AG09309 (cell line): ENCODE measurements around the gene MCTP1.
"Not testable (repeated sequence)": the region's sequence is repeated elsewhere in the genome, so short reads cannot be mapped to it uniquely, and the experiment has no call there.

Experiments used
- DNase-seq: peaks from one replicate; pipeline ENCODE4 v3.0.0-alpha.2; 2010; ENCODE audit warnings: low read depth
- H3K4me3 ChIP-seq: 2 replicates; pipeline ENCODE4 v1.5.1; 2011; ENCODE audit warnings: mild to moderate bottlenecking, low read depth, low read length, moderate library complexity; ENCODE audit not compliant: control insufficient read depth
- CTCF ChIP-seq: IDR thresholded peaks from 2 replicates; pipeline ENCODE4 v1.5.1; 2011; ENCODE audit warnings: mild to moderate bottlenecking, low read depth, low read length, inconsistent platforms; ENCODE audit not compliant: insufficient read depth, control insufficient read depth; ENCODE audit errors: missing control alignments

MCTP1 gene

GRCh38 chr5:95153511-95153910, 131.4 kb downstream of the MCTP1 start:
- no peak for DNase-seq
- TF ChIP-seq CTCF, result no peak
- no peak overlapping the region for H3K4me3 ChIP-seq

GRCh38 chr5:95152535-95152934, 132.4 kb downstream of the MCTP1 start:
- no peak overlapping the region for H3K4me3 ChIP-seq
- DNase-seq, result no peak
- TF ChIP-seq CTCF, result no peak

GRCh38 chr5:95152131-95152530, 132.8 kb downstream of the MCTP1 start:
- no peak for TF ChIP-seq CTCF
- no peak for DNase-seq
- no peak overlapping the region for H3K4me3 ChIP-seq

- no peak overlapping the region for H3K4me3 ChIP-seq
- no peak for TF ChIP-seq CTCF
- DNase-seq, result no peak
These were observed 133.2 kb downstream of the MCTP1 start for GRCh38 chr5:95151694-95152093.

- TF ChIP-seq CTCF, result no peak
- no peak overlapping the region for H3K4me3 ChIP-seq
- no peak for DNase-seq
These were observed 135.5 kb downstream of the MCTP1 start for GRCh38 chr5:95149387-95149786.

- TF ChIP-seq CTCF, result no peak
- H3K4me3 ChIP-seq, result no peak overlapping the region
- DNase-seq, result no peak
These were observed 136.4 kb downstream of the MCTP1 start for GRCh38 chr5:95148453-95148852.

GRCh38 chr5:95143858-95144257, 141.0 kb downstream of the MCTP1 start:
- H3K4me3 ChIP-seq, DNase-seq: not testable (repeated sequence)

GRCh38 chr5:95142145-95142544, 142.7 kb downstream of the MCTP1 start:
- no peak for TF ChIP-seq CTCF
- DNase-seq, result no peak
- H3K4me3 ChIP-seq, result no peak overlapping the region
